Neural progenitor cell (in vitro differentiated cells): ENCODE data around the gene INMT.

Experiments
- CTCF ChIP-seq: fragments of 200-600 bp; sonication (generic); IDR thresholded peaks from 2 replicates; pipeline ENCODE4 v1.5.1; 2017; ENCODE audit warnings: antibody characterized with exemption, mild to moderate bottlenecking
- EZH2 ChIP-seq: fragments of 200-600 bp; sonication (generic); IDR thresholded peaks from 2 replicates; pipeline ENCODE4 v1.6.1; 2017; ENCODE audit warnings: antibody characterized with exemption, mild to moderate bottlenecking, moderate library complexity
- EZH2phosphoT487 ChIP-seq: fragments of 200-600 bp; sonication (generic); IDR thresholded peaks from 2 replicates; pipeline ENCODE4 v1.6.1; 2017; ENCODE audit warnings: antibody characterized with exemption

- TF ChIP-seq CTCF (no peak), EZH2phosphoT487 (no peak), EZH2 (no peak)
Observed at GRCh38 chr7:30731581-30731980, 20.4 kb upstream of the INMT start.
